HL-60 (cell line): ENCODE measurements around the gene STAM.

Experiments used
- CTCF ChIP-seq: IDR thresholded peaks from one replicate; pipeline ENCODE4 v1.5.1; 2011; ENCODE audit warnings: low read length, control low read depth, inconsistent platforms; ENCODE audit not compliant: insufficient read depth
- POLR2AphosphoS5 ChIP-seq: IDR thresholded peaks from 2 replicates; pipeline ENCODE4 v1.6.1; 2012; ENCODE audit warnings: low read depth
- REST ChIP-seq: IDR thresholded peaks from 2 replicates; pipeline ENCODE4 v1.6.1; 2012; ENCODE audit warnings: low read depth; ENCODE audit not compliant: insufficient replicate concordance

GRCh38 chr10:17682236-17682946, 38.4 kb downstream of the STAM start:
- TF ChIP-seq CTCF (no peak), POLR2AphosphoS5 (no peak), REST (no peak)
